ENCODE measurements around the gene TOLLIP. TPM values are rescaled to one million over a fixed set of nuclear protein-coding genes. Genes with fewer than 3 reads are reported as not detected.
A peak's percentile ranks its signal among the peaks of the same experiment; 100 is the strongest.

TOLLIP gene
- total and polyA plus RNA-seq, 9 of the 15 experiments (the other 6 are each of a cell fraction or from before 2014, with no cell fraction given) = 0.23 to 22.8 (median 7.1) TPM

DNA sequence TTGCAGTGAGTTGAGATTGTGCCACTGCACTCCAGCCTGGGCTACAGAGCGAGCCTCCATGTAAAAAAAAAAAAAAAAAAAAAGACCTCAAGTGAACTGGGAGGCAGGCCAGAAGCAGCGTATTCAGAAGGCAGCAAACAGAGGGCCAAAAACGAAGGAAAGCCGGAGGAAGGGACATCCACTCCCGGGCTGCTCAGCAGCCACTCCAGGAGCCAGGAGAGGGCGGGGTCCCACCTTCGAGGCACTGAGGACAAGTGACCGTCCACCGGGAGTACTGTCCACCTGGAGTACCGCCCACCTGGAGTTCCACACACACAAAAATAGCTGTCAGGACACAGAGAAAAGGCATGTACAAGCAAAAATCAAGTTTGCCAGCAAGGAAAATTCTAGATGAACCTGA, 5.5 kb downstream of the TOLLIP start:
- intact Hi-C loops (cut with micrococcal nuclease) = no loop called here
- H3K4me2 ChIP-seq (ENCODE audit: insufficient read depth, low read length) = no peak overlapping the region
- H3K27me3 ChIP-seq (ENCODE audit: control insufficient read depth in 2 of 2, insufficient read depth in 2 of 2, low read length in 2 of 2) = no peaks in the 10 kb centered on the region
- H3K4me1 ChIP-seq (replicated peaks in 1 of 2; ENCODE audit: control insufficient read depth in 2 of 2, insufficient read depth in 2 of 2, low read length in 2 of 2) = peaks cover 9 to 60% of the 10 kb centered on the region in 2 experiments
- in situ Hi-C loops (cut with MboI) = no loop called here
- H3K79me2 ChIP-seq (ENCODE audit: control insufficient read depth, insufficient read depth, low read length) = peaks cover 56% of the 10 kb centered on the region
- no TSS peak for BruUV-seq (replicated peaks)
- FAIRE-seq = no peak
- peaks cover 18% of the 10 kb centered on the region; the same call in 1 of the 3 replicates for H3K36me3 ChIP-seq (ENCODE audit: control insufficient read depth, insufficient read depth, low read length)
- CTCF ChIA-PET (ENCODE audit: low intra/inter-chr PET ratio) = no interaction called here
- WGBS (ENCODE audit: insufficient coverage, low coverage, missing lambda C conversion rate) = 85% methylated on average over 8 of the region's 10 CpGs
- no peak overlapping the region for H2AFZ ChIP-seq (ENCODE audit: low read depth, low read length)
- no peak for ATAC-seq
- peaks cover 18% of the 10 kb centered on the region for H4K20me1 ChIP-seq (replicated peaks; ENCODE audit: control insufficient read depth, insufficient read depth, low read length)
- no peak overlapping the region for H3K4me3 ChIP-seq
- no peaks in the 10 kb centered on the region for H3K9me3 ChIP-seq (replicated peaks; ENCODE audit: control insufficient read depth, insufficient read depth, low read depth, low read length)
- POLR2A ChIA-PET = no interaction called here
- no peak for DNase-seq (ENCODE audit: extremely low read depth in 1 of 4, low spot score in 3 of 4)
- no peak overlapping the region for H3K27ac ChIP-seq (ENCODE audit: extremely low read depth, low read depth, low read length)
- H3K9me1 ChIP-seq (ENCODE audit: control insufficient read depth, insufficient read depth, low read length) = peaks cover 12% of the 10 kb centered on the region
- peak overlapping the region in 1 of 2 experiments; percentile 81; a peak in 2 of 4 replicates for H3K9ac ChIP-seq (ENCODE audit: insufficient read depth in 1 of 2, low read depth in 2 of 2, low read length in 2 of 2)
- no peak for TF ChIP-seq BHLHE40 (IDR thresholded peaks at IDR 0.05; ENCODE audit: low read length)
- TF ChIP-seq, protein P1, sequence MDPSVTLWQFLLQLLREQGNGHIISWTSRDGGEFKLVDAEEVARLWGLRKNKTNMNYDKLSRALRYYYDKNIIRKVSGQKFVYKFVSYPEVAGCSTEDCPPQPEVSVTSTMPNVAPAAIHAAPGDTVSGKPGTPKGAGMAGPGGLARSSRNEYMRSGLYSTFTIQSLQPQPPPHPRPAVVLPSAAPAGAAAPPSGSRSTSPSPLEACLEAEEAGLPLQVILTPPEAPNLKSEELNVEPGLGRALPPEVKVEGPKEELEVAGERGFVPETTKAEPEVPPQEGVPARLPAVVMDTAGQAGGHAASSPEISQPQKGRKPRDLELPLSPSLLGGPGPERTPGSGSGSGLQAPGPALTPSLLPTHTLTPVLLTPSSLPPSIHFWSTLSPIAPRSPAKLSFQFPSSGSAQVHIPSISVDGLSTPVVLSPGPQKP (CRISPR knock-in tag; IDR thresholded peaks at IDR 0.05) = no peak
- TF ChIP-seq, protein P2, sequence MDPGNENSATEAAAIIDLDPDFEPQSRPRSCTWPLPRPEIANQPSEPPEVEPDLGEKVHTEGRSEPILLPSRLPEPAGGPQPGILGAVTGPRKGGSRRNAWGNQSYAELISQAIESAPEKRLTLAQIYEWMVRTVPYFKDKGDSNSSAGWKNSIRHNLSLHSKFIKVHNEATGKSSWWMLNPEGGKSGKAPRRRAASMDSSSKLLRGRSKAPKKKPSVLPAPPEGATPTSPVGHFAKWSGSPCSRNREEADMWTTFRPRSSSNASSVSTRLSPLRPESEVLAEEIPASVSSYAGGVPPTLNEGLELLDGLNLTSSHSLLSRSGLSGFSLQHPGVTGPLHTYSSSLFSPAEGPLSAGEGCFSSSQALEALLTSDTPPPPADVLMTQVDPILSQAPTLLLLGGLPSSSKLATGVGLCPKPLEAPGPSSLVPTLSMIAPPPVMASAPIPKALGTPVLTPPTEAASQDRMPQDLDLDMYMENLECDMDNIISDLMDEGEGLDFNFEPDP (CRISPR knock-in tag; IDR thresholded peaks at IDR 0.05) = no peak
- TF ChIP-seq, protein P3, sequence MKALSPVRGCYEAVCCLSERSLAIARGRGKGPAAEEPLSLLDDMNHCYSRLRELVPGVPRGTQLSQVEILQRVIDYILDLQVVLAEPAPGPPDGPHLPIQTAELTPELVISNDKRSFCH (CRISPR knock-in tag; IDR thresholded peaks at IDR 0.05) = no peak
- TF ChIP-seq, protein P3 (tag; IDR thresholded peaks at IDR 0.05) = no peak
- TF ChIP-seq, protein P4, sequence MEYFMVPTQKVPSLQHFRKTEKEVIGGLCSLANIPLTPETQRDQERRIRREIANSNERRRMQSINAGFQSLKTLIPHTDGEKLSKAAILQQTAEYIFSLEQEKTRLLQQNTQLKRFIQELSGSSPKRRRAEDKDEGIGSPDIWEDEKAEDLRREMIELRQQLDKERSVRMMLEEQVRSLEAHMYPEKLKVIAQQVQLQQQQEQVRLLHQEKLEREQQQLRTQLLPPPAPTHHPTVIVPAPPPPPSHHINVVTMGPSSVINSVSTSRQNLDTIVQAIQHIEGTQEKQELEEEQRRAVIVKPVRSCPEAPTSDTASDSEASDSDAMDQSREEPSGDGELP (CRISPR knock-in tag; IDR thresholded peaks at IDR 0.05; ENCODE audit: borderline replicate concordance) = no peak
- no peak for TF ChIP-seq MAZ (CRISPR knock-in tag; conservative IDR thresholded peaks at IDR 0.05 in 1 of 2, IDR thresholded peaks at IDR 0.05 in 1 of 2)
- no peak for TF ChIP-seq TFAM (CRISPR knock-in tag; conservative IDR thresholded peaks at IDR 0.05)
- TF ChIP-seq NR1H2 (CRISPR knock-in tag; IDR thresholded peaks at IDR 0.05) = no peak
- TF ChIP-seq ZNF212 (CRISPR knock-in tag; IDR thresholded peaks at IDR 0.05) = no peak
- TF ChIP-seq KDM2B (CRISPR knock-in tag; IDR thresholded peaks at IDR 0.05) = no peak
- TF ChIP-seq, protein P5, sequence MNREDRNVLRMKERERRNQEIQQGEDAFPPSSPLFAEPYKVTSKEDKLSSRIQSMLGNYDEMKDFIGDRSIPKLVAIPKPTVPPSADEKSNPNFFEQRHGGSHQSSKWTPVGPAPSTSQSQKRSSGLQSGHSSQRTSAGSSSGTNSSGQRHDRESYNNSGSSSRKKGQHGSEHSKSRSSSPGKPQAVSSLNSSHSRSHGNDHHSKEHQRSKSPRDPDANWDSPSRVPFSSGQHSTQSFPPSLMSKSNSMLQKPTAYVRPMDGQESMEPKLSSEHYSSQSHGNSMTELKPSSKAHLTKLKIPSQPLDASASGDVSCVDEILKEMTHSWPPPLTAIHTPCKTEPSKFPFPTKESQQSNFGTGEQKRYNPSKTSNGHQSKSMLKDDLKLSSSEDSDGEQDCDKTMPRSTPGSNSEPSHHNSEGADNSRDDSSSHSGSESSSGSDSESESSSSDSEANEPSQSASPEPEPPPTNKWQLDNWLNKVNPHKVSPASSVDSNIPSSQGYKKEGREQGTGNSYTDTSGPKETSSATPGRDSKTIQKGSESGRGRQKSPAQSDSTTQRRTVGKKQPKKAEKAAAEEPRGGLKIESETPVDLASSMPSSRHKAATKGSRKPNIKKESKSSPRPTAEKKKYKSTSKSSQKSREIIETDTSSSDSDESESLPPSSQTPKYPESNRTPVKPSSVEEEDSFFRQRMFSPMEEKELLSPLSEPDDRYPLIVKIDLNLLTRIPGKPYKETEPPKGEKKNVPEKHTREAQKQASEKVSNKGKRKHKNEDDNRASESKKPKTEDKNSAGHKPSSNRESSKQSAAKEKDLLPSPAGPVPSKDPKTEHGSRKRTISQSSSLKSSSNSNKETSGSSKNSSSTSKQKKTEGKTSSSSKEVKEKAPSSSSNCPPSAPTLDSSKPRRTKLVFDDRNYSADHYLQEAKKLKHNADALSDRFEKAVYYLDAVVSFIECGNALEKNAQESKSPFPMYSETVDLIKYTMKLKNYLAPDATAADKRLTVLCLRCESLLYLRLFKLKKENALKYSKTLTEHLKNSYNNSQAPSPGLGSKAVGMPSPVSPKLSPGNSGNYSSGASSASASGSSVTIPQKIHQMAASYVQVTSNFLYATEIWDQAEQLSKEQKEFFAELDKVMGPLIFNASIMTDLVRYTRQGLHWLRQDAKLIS (CRISPR knock-in tag; IDR thresholded peaks at IDR 0.05) = no peak
- TF ChIP-seq, protein P6, sequence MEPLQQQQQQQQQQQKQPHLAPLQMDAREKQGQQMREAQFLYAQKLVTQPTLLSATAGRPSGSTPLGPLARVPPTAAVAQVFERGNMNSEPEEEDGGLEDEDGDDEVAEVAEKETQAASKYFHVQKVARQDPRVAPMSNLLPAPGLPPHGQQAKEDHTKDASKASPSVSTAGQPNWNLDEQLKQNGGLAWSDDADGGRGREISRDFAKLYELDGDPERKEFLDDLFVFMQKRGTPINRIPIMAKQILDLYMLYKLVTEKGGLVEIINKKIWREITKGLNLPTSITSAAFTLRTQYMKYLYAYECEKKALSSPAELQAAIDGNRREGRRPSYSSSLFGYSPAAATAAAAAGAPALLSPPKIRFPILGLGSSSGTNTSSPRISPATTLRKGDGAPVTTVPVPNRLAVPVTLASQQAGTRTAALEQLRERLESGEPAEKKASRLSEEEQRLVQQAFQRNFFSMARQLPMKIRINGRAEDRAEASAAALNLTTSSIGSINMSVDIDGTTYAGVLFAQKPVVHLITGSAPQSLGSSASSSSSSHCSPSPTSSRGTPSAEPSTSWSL (CRISPR knock-in tag; IDR thresholded peaks at IDR 0.05; ENCODE audit: borderline replicate concordance) = no peak

Measured in K562 (cell line).